GM23248 (cell line): Measurements from ENCODE around the gene CYP27B1. TPM values are rescaled to one million over a fixed set of nuclear protein-coding genes. Genes with fewer than 3 reads are reported as not detected.

Source experiments
- DNase-seq: peaks from one replicate; pipeline ENCODE4 v3.0.0-alpha.2; 2015
- H2AFZ ChIP-seq: fragments of 200-600 bp; sonication (generic); 2 replicates; pipeline ENCODE4 v1.6.1; 2016; ENCODE audit warnings: antibody characterized with exemption
- H3F3A ChIP-seq: fragments of 200-600 bp; sonication (generic); 2 replicates; pipeline ENCODE4 v1.6.1; 2016; ENCODE audit warnings: mild to moderate bottlenecking, antibody characterized with exemption, mixed run types; ENCODE audit not compliant: insufficient read depth
- H3K27ac ChIP-seq: fragments of 200-600 bp; sonication (generic); 2 replicates; pipeline ENCODE4 v1.5.1; 2016; ENCODE audit warnings: mild to moderate bottlenecking
- H3K27me3 ChIP-seq: fragments of 200-600 bp; sonication (generic); replicated peaks from 2 replicates; pipeline ENCODE4 v1.6.1; 2016; ENCODE audit warnings: mild to moderate bottlenecking; ENCODE audit not compliant: insufficient read depth
- H3K36me3 ChIP-seq: fragments of 200-600 bp; sonication (generic); 2 replicates; pipeline ENCODE4 v1.6.1; 2016; ENCODE audit warnings: low read depth, mild to moderate bottlenecking
- H3K4me1 ChIP-seq: fragments of 200-600 bp; sonication (generic); 2 replicates; pipeline ENCODE4 v1.6.1; 2016; ENCODE audit warnings: mild to moderate bottlenecking; ENCODE audit not compliant: insufficient read depth
- H3K4me2 ChIP-seq: fragments of 200-600 bp; sonication (generic); one replicate; pipeline ENCODE4 v1.6.1; 2016; ENCODE audit warnings: mild to moderate bottlenecking; ENCODE audit not compliant: unreplicated experiment
- H3K4me3 ChIP-seq: fragments of 200-600 bp; sonication (generic); 2 replicates; pipeline ENCODE4 v1.5.1; 2016; ENCODE audit warnings: mild to moderate bottlenecking
- H3K79me2 ChIP-seq: fragments of 200-600 bp; sonication (generic); 2 replicates; pipeline ENCODE4 v1.6.1; 2016; ENCODE audit warnings: mild to moderate bottlenecking; ENCODE audit not compliant: insufficient read depth
- H3K9ac ChIP-seq: fragments of 200-600 bp; sonication (generic); 2 replicates; pipeline ENCODE4 v1.6.1; 2016; ENCODE audit warnings: mild to moderate bottlenecking
- H3K9me2 ChIP-seq: fragments of 200-600 bp; sonication (generic); 2 replicates; pipeline ENCODE4 v1.6.1; 2016; ENCODE audit warnings: mixed run types, mild to moderate bottlenecking, moderate library complexity; ENCODE audit not compliant: insufficient read depth
- H3K9me3 ChIP-seq: fragments of 200-600 bp; sonication (generic); one replicate; pipeline ENCODE4 v1.6.1; 2017; ENCODE audit warnings: low read depth
- H4K20me1 ChIP-seq: fragments of 200-600 bp; sonication (generic); 2 replicates; pipeline ENCODE4 v1.6.0; 2016; ENCODE audit not compliant: insufficient read depth
- EZH2 ChIP-seq: fragments of 200-600 bp; sonication (generic); IDR thresholded peaks from 2 replicates; pipeline ENCODE4 v1.6.1; 2018; ENCODE audit warnings: antibody characterized with exemption, mild to moderate bottlenecking; ENCODE audit not compliant: insufficient read depth, poor library complexity, severe bottlenecking
- EZH2phosphoT487 ChIP-seq: fragments of 200-600 bp; sonication (generic); IDR thresholded peaks from 2 replicates; pipeline ENCODE4 v1.6.1; 2018; ENCODE audit warnings: antibody characterized with exemption, moderate library complexity, mild to moderate bottlenecking, low read depth; ENCODE audit not compliant: insufficient read depth
- WGBS, 2 experiments: methylation state at CpG; one replicate each; pipeline ENCODE4 v1.1.6; 2015 to 2017; ENCODE audit warnings: low lambda C conversion rate in 2 of 2, low coverage in 1 of 2; ENCODE audit errors: missing lambda C conversion rate in 2 of 2; 5-methylcytosine and 5-hydroxymethylcytosine counted together
- in situ Hi-C: fragments of 300-500 bp; cut with MboI; formaldehyde crosslinking; loops from 2 replicates; pipeline ENCODE4 v1.15.0; 2020
- polyA plus RNA-seq: library from polyadenylated mRNA; unstranded; fragments of >200 nt; fragmentation: Nextera tagmentation; extraction: Ambion mirVana; gene quantifications from 2 replicates; pipeline ENCODE4 v1.2.1, GENCODE V29; 2016
- total RNA-seq: library from RNA; depleted of rRNA; stranded (reverse); fragments of >200 nt; shearing (Covaris generic); gene quantifications from 2 replicates; pipeline ENCODE4 v1.2.3, GENCODE V29; 2014

CYP27B1 gene
- total and polyA plus RNA-seq, 2 experiments from 2014 or later = 0.78 to 0.86 TPM

DNA sequence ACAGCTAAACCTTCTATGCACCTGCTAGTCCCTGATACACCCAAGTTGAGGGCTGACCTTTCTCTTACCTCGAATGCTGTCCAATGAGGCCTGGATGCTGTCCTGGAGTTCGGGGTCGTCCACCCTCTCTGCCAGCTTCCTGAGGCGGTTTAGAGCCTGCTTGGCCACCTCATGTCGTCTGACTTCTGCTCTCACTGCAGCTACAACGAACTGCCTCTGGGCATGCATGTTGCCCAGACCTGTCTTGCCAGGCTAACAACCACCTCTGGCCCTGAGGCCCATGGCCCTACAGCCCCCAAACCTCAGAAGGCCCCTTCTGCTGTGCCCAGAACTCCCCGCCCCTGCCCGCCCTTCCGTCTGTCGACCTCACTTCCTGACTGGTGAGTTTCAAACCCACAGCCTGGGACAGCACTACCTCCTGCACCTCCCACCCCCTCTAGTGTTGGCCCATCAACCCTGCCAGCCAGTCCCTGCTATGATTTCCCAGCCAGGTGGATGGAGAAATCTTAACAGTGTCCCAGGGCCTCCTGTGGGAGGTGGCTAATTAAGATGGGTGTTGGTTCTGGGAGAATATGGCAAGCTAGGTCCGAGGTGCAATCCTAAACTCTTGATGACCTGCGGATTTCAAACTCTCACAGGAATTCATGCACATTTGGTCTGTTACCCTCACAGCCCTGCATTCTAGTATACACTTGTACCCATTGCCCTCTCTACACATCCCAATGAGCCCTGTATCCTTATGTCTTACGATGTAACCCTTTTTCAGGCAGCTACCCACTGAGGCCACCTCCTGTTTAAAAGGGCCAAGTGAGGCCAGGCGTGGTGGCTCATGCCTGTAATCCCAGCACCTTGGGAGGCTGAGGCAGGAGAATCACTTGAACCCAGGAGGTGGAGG is 24.8 kb downstream of the CYP27B1 start:
- TF ChIP-seq EZH2phosphoT487 (no peak), EZH2 (no peak)
- Histone ChIP-seq H3K4me3 (no peak overlapping the region), H3K4me2 (no peak overlapping the region), H3K27me3 (peaks cover 31% of the 10 kb centered on the region), H3F3A (peaks cover 20% of the 10 kb centered on the region), H3K79me2 (0 out of 2 replicates have a peak, but pooled peaks cover 7% of the 10 kb centered on the region), H3K36me3 (peaks cover 2% of the 10 kb centered on the region; the same call in 1 of the 2 replicates), H3K4me1 (peaks cover 5% of the 10 kb centered on the region; the same call in 1 of the 2 replicates), H3K27ac (no peak overlapping the region), H4K20me1 (no peaks in the 10 kb centered on the region), H3K9me2 (no peaks in the 10 kb centered on the region), H2AFZ (no peak overlapping the region), H3K9ac (no peak overlapping the region), H3K9me3 (no peaks in the 10 kb centered on the region)
- no peak for DNase-seq
- in situ Hi-C loops = no loop called here
- WGBS, 2 experiments = 41 to 42% methylated on average over 13 to 14 of the region's 14 CpGs

DNA sequence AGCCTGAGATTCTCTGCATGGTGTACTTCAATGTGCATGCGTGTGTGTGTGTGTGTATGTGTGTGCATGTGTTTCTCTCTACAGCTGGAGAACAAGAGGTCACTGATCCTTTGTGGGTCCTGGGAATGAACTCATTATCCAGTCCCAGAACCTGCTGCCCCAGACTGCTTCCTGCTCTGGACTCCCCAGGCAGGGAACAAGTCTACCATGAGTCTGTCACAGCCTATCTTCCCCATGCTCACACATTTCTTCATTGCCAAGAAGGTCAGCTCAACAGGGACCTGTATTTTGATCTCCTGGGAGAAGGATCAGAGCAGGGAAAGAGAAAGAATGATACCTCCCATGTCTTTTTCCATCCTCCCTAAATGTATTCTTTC is 25.5 kb downstream of the CYP27B1 start:
- H2AFZ ChIP-seq = no peak overlapping the region
- no peak overlapping the region for H3K4me2 ChIP-seq
- peaks cover 14% of the 10 kb centered on the region for H3F3A ChIP-seq
- 0 out of 2 replicates have a peak, but pooled peaks cover 7% of the 10 kb centered on the region for H3K79me2 ChIP-seq
- peaks cover 5% of the 10 kb centered on the region; the same call in 1 of the 2 replicates for H3K4me1 ChIP-seq
- no peak overlapping the region for H3K27ac ChIP-seq
- in situ Hi-C loops = no loop called here
- WGBS, 2 experiments = 22 to 64% methylated on average over 1 of the region's 1 CpG
- H4K20me1 ChIP-seq = no peaks in the 10 kb centered on the region
- H3K27me3 ChIP-seq = peaks cover 38% of the 10 kb centered on the region
- no peaks in the 10 kb centered on the region for H3K9me2 ChIP-seq
- TF ChIP-seq EZH2 (no peak), EZH2phosphoT487 (no peak)
- no peaks in the 10 kb centered on the region for H3K36me3 ChIP-seq
- H3K9me3 ChIP-seq = no peaks in the 10 kb centered on the region
- H3K9ac ChIP-seq = no peak overlapping the region
- no peak overlapping the region for H3K4me3 ChIP-seq
- no peak for DNase-seq

DNA sequence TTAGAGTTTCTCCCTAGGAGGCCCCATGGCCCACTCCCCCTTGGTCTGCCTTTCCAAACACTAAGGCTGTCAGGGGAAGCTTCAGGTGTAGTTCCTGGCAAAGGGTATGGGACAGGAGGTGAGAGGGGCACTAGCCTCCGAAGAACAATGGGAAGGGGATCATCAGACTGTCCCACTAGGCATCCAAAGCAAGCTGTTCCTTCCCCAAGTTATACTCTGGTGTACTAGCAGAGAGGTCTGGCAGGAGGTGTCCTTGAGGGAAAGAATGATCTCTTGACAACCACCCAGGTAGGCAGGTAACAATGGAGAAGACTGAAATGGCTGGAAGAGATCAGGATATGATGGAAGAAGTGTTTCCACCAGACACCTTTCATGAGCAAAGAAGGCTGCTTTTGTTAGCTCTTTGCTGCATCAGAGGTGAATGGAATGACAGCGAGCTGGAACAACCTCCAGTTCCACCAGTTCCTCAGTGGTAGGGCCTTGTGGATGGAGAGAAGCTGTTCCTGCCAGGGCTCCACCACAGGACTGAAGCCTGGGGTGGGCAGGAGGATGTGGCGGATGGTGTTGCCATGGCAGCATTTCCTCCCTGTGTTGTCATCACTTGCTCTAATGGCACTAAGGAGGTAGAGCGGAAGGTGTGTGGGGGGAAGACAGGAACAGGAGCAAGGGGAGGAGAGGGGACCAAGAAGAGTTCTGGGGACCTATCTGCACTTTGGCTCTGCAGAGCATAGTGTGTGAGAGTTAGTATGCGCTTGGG is 26.0 kb downstream of the CYP27B1 start:
- peaks cover 4% of the 10 kb centered on the region; the same call in 1 of the 2 replicates for H3K4me1 ChIP-seq
- H2AFZ ChIP-seq = no peak overlapping the region
- no peak for DNase-seq
- no peaks in the 10 kb centered on the region for H3K36me3 ChIP-seq
- no peaks in the 10 kb centered on the region for H3K9me3 ChIP-seq
- H3F3A ChIP-seq = peaks cover 8% of the 10 kb centered on the region
- no peaks in the 10 kb centered on the region for H3K9me2 ChIP-seq
- in situ Hi-C loops = no loop called here
- no peak overlapping the region for H3K4me3 ChIP-seq
- no peak overlapping the region for H3K27ac ChIP-seq
- H4K20me1 ChIP-seq = no peaks in the 10 kb centered on the region
- H3K27me3 ChIP-seq = peaks cover 40% of the 10 kb centered on the region
- H3K9ac ChIP-seq = no peak overlapping the region
- H3K79me2 ChIP-seq = 0 out of 2 replicates have a peak, but pooled peaks cover 7% of the 10 kb centered on the region
- WGBS, 2 experiments = 43 to 51% methylated on average over 5 of the region's 5 CpGs
- TF ChIP-seq EZH2phosphoT487 (no peak), EZH2 (no peak)
- H3K4me2 ChIP-seq = no peak overlapping the region

DNA sequence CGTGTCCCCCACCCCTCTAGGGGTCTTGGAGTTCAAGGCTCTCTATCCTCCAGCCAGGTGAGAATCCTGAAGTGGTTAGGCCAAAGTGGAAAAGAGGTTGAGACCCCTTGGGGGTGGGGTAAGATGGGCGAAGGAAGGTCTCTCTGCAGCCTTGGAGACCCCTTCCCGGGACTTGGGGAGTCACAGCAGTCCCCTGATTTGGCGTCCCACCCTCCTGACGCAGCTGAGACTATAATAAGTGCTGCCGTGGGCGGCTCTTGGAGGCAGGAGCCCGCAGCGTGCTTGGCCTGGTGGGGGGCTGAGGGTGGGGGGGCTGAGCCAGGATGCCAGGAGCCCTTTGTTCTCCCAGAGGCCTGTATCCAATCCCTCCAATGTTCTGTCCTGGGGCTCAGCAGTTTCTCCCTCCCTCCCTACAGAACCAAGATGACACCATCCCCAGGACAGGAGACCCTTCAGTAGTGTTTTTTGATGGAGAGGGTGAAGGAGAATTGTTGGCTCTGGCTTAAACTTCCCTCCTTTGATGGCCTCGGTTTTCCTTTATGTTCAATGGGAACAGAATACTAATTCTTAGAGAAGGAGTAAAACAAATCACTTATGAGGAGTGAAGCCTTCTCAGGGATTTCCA is 26.9 kb downstream of the CYP27B1 start:
- Histone ChIP-seq H4K20me1 (no peaks in the 10 kb centered on the region), H3K9ac (no peak overlapping the region), H3K4me2 (no peak overlapping the region), H3K27me3 (peaks cover 40% of the 10 kb centered on the region), H3K79me2 (0 out of 2 replicates have a peak, but pooled peaks cover 2% of the 10 kb centered on the region), H2AFZ (no peak overlapping the region), H3F3A (0 out of 2 replicates have a peak, but pooled peaks cover 3% of the 10 kb centered on the region), H3K9me2 (no peaks in the 10 kb centered on the region), H3K9me3 (no peaks in the 10 kb centered on the region), H3K36me3 (no peaks in the 10 kb centered on the region), H3K4me1 (no peaks in the 10 kb centered on the region), H3K4me3 (no peak overlapping the region), H3K27ac (no peak overlapping the region)
- in situ Hi-C loops = no loop called here
- 12 to 30% methylated on average over 6 to 10 of the region's 10 CpGs for WGBS, 2 experiments
- no peak for DNase-seq
- TF ChIP-seq EZH2phosphoT487 = no peak
- TF ChIP-seq EZH2 = no peak
